Measurements from ENCODE around the gene POMGNT2.

POMGNT2 gene

GRCh38 chr3:43093974-43094373, 11.9 kb downstream of the POMGNT2 start:
- no peak overlapping the region for H3K9ac ChIP-seq (ENCODE audit: low read depth, low read length, poor library complexity, severe bottlenecking)
- TF ChIP-seq EZH2phosphoT487 (IDR thresholded peaks at IDR 0.05; ENCODE audit: borderline replicate concordance) (no peak), CTCF (conservative IDR thresholded peaks at IDR 0.05; ENCODE audit: low read length) (no peak)
- H3K4me1 ChIP-seq (ENCODE audit: insufficient read depth, low read length, poor library complexity, severe bottlenecking) = no peaks in the 10 kb centered on the region
- no peak overlapping the region for H2AFZ ChIP-seq (ENCODE audit: low read length)
- H3K27me3 ChIP-seq (ENCODE audit: insufficient read depth, low read length, poor library complexity, severe bottlenecking) = no peaks in the 10 kb centered on the region
- H3K9me2 ChIP-seq (replicated peaks; ENCODE audit: low read depth, low read length) = no peaks in the 10 kb centered on the region
- H3K4me2 ChIP-seq (ENCODE audit: low read depth, low read length, poor library complexity, severe bottlenecking) = no peak overlapping the region
- H3K4me3 ChIP-seq (ENCODE audit: low read length, poor library complexity, severe bottlenecking) = no peak overlapping the region
- no peaks in the 10 kb centered on the region for H4K20me1 ChIP-seq (ENCODE audit: insufficient read depth, low read length, poor library complexity, severe bottlenecking)
- H3K79me2 ChIP-seq (ENCODE audit: insufficient read depth, low read length) = no peaks in the 10 kb centered on the region
- H3K36me3 ChIP-seq (ENCODE audit: insufficient read depth, low read length) = no peaks in the 10 kb centered on the region
- no peaks in the 10 kb centered on the region for H3F3A ChIP-seq (ENCODE audit: low read depth)
- H3K9me3 ChIP-seq (ENCODE audit: insufficient read depth, low read depth, low read length) = no peaks in the 10 kb centered on the region

GRCh38 chr3:43093006-43093405, 12.9 kb downstream of the POMGNT2 start:
- Histone ChIP-seq H3K27me3 (ENCODE audit: insufficient read depth, low read length, poor library complexity, severe bottlenecking) (no peaks in the 10 kb centered on the region), H3K4me1 (ENCODE audit: insufficient read depth, low read length, poor library complexity, severe bottlenecking) (no peaks in the 10 kb centered on the region), H3K4me3 (ENCODE audit: low read length, poor library complexity, severe bottlenecking) (no peak overlapping the region), H3K4me2 (ENCODE audit: low read depth, low read length, poor library complexity, severe bottlenecking) (no peak overlapping the region), H3K9me2 (replicated peaks; ENCODE audit: low read depth, low read length) (no peaks in the 10 kb centered on the region), H3K36me3 (ENCODE audit: insufficient read depth, low read length) (no peaks in the 10 kb centered on the region), H4K20me1 (ENCODE audit: insufficient read depth, low read length, poor library complexity, severe bottlenecking) (no peaks in the 10 kb centered on the region), H3K9ac (ENCODE audit: low read depth, low read length, poor library complexity, severe bottlenecking) (no peak overlapping the region), H2AFZ (ENCODE audit: low read length) (no peak overlapping the region), H3F3A (ENCODE audit: low read depth) (no peaks in the 10 kb centered on the region), H3K9me3 (ENCODE audit: insufficient read depth, low read depth, low read length) (no peaks in the 10 kb centered on the region), H3K79me2 (ENCODE audit: insufficient read depth, low read length) (no peaks in the 10 kb centered on the region)
- TF ChIP-seq CTCF (conservative IDR thresholded peaks at IDR 0.05; ENCODE audit: low read length) (no peak), EZH2phosphoT487 (IDR thresholded peaks at IDR 0.05; ENCODE audit: borderline replicate concordance) (no peak)

GRCh38 chr3:43091481-43091880, 14.4 kb downstream of the POMGNT2 start:
- H3K4me1 ChIP-seq (ENCODE audit: insufficient read depth, low read length, poor library complexity, severe bottlenecking) = peaks cover 4% of the 10 kb centered on the region
- H3K9me3 ChIP-seq (ENCODE audit: insufficient read depth, low read depth, low read length) = no peaks in the 10 kb centered on the region
- H3K4me3 ChIP-seq (ENCODE audit: low read length, poor library complexity, severe bottlenecking) = no peak overlapping the region
- H3K27me3 ChIP-seq (ENCODE audit: insufficient read depth, low read length, poor library complexity, severe bottlenecking) = no peaks in the 10 kb centered on the region
- H3K4me2 ChIP-seq (ENCODE audit: low read depth, low read length, poor library complexity, severe bottlenecking) = no peak overlapping the region
- no peaks in the 10 kb centered on the region for H3K79me2 ChIP-seq (ENCODE audit: insufficient read depth, low read length)
- no peaks in the 10 kb centered on the region for H3K9me2 ChIP-seq (replicated peaks; ENCODE audit: low read depth, low read length)
- no peaks in the 10 kb centered on the region for H3K36me3 ChIP-seq (ENCODE audit: insufficient read depth, low read length)
- no peaks in the 10 kb centered on the region for H3F3A ChIP-seq (ENCODE audit: low read depth)
- H2AFZ ChIP-seq (ENCODE audit: low read length) = no peak overlapping the region
- TF ChIP-seq CTCF (conservative IDR thresholded peaks at IDR 0.05; ENCODE audit: low read length) (no peak), EZH2phosphoT487 (IDR thresholded peaks at IDR 0.05; ENCODE audit: borderline replicate concordance) (no peak)
- no peaks in the 10 kb centered on the region for H4K20me1 ChIP-seq (ENCODE audit: insufficient read depth, low read length, poor library complexity, severe bottlenecking)
- H3K9ac ChIP-seq (ENCODE audit: low read depth, low read length, poor library complexity, severe bottlenecking) = no peak overlapping the region
